CD4-positive, alpha-beta T cell treated with Interleukin-17A for 4 hours (primary cell): ENCODE results near the gene CNOT3.
A peak's percentile ranks its signal among the peaks of the same experiment; 100 is the strongest.
"Not testable (repeated sequence)": the region's sequence is repeated elsewhere in the genome, so short reads cannot be mapped to it uniquely, and the experiment has no call there.

Experiments
- DNase-seq: peaks from one replicate; pipeline ENCODE4 v3.0.0-alpha.2; 2020; ENCODE audit warnings: mixed read lengths

The CNOT3 gene

DNA sequence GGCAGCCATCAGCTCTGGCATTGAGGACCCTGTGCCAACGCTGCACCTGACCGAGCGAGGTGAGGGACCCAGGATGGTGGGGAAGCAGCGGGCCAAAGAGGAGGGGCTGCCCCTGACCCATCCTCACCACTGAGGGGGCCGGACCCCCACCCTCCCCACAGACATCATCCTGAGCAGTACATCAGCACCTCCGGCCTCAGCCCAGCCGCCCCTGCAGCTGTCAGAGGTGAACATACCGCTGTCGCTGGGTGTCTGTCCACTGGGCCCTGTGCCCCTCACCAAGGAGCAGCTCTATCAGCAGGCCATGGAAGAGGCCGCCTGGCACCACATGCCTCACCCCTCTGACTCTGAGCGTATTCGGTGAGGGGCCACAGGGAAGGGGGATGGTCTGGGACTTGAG lies 14.7 kb downstream of the CNOT3 start:
- no peak for DNase-seq

DNA sequence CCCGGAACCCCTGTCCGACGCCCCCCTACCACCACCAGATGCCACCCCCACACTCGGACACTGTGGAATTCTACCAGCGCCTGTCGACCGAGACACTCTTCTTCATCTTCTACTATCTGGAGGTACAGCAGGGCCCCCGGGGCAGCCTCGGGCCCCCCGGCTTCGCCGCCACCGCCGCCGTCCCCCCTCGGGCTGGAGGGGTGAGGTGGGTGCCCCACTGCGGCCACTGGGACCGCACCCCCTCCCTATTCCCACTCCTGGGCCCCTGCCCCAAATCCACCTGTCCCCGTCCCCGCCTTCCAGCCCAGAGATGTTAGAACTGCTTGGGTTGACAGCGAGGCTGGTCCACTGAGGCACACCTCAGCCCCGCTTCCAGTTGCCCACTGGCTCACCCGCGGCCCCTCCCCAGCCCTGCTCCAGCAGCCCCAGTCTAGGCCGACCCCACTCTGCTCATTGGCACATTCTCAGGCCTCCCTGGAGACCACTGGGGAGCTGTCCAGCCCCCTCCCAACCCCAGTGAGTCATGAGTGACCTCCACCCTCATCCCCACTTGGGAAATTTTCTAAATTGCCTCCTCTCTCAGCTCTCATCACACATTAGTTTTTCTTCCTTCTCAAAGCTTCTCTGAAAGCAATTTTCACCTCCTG lies 15.4 kb downstream of the CNOT3 start:
- no peak for DNase-seq

DNA sequence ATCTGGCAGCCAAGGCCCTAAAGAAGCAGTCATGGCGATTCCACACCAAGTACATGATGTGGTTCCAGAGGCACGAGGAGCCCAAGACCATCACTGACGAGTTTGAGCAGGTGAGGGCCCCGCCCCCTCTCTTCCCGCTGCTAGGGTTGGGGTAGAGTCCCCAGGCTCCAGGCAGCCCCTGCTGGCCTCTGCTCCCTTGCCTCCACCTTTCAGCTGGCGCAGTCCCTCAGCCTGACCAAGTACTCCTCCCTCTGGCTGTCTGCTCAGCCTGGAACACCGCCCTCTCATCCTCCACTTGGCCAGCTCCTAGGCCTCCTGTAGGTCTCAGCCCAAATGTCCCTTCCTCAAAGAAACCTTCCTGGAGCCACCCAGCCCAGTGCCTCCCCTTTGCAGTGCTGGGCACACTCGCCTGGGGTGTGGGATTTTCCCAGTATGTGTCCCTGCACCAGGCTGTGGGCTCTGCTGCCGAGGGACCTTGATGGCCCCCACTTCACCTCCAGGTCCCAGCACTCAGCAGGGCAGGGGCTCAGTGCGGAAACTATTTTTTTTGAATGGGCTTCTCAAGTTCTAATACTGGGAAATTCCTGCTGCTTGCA lies 16.3 kb downstream of the CNOT3 start:
- no peak for DNase-seq

DNA sequence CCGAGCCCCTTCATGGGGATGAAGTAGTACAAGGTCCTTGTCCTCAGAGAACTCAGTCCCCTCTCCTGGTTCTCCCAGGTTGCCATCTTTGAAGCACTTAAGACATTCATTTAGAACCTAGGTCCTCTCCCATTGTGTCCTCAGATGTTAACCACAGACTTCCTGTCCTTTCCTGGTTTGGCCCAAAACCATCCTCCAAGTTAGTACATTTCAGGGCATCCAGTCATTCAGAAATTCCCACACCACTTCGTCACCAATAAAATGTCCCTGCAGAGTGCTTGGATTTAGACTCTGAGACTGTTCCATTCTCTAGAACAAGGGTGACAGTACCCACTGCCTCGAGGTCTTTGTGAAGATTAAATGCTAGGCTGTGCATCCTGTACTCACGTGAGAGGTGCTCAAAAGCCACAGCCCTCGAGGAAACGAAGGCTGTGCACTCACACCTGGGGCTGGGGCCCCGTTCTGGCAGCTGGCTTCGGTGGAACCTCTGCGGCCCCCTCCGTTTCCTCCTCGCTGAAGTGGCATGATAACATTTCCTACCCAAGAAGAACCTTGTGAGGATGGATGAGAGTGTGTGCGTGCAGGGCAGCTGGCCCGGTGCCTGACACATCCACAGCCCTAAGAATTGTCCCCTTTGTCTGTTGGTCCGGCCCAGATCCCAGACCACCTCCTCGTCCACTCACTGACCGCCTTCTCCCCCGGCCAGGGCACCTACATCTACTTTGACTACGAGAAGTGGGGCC lies 17.2 kb downstream of the CNOT3 start:
- DNase-seq, result peak; percentile 50

DNA sequence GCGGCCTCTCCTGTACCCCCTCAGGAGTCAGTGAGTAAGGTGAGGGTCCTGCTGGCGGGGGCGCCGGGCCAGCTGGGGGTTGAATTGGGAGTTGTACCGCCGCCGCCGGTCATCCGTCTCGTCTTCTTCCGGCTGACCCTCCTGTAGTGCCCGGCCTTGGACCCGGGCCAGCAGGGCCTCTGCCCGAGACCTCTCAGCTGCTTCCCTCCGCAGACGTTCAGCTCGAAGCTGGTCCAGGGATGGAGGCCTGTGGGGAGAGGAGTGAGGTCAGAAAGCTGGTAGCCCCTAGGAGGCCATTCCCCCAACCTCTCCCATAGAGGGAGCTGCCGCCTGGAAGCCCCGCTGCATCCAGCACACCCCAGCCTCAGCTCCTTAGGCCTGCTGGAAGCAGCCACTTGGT lies 18.1 kb downstream of the CNOT3 start:
- DNase-seq, result no peak

DNA sequence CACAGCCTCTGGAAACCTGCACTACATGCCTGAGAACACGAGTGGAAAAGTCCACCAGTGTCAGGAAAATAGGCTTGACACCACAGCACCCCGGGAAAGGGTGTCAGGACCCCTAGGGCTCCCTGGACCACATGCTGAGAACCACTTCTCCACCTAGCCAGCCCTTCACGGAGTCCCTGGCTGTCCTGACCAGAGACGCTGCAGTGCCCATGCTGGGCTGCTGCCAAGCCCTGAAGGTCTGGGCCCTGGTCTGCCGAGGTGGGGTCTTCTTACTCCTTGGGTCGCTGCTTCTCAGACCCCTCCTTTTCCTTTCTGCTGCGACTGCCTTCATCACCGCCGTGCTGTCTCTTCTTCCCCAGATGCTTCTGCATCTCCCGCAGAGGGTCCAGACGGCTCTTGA lies 18.9 kb downstream of the CNOT3 start:
- no peak for DNase-seq

DNA sequence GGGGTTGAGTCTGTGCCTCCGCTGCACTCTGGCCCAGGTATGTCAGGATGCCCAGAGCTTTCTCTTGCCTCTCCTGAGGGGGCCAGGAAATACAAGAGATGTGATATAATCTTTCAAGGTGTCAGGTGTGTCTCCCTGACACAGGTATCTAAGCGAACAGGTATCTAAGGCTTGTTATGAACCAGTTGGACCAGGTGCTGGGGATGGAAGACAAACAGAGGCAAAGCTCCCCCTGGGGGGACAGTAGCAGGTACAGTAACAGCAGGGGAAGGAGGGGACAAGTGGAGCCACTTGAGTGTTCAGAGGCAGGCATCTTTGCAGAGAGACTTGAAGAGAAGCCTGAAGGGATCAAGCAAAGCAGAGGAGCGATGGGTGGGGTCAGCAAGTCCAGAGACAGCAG lies 19.4 kb downstream of the CNOT3 start:
- DNase-seq, result no peak

DNA sequence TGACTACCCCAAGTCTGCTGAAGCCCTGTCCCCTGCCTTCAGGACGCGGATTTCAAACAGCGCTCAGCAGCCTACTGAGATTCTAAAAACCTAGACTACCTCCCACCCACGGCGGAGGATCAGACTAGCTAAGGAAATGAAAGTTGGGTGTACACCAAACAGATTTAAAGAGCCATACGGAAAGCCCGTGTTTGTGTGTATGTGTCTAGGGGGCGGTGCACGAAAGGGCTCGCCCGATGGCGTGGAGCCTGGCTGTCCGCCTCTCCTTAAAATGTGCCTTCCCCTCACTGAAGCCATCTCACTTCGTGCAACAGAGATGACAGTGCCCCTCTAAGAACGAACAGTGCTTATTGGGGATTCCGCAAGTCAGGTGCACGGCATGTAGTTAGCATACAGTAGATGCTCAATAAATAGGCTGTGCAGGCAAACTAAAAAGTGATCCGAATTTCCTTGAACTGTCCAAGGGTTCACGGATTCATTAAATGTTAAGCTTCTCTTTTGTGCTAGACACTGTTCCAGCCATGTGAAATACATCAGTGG lies 21.3 kb downstream of the CNOT3 start:
- peak; percentile 21 for DNase-seq

DNA sequence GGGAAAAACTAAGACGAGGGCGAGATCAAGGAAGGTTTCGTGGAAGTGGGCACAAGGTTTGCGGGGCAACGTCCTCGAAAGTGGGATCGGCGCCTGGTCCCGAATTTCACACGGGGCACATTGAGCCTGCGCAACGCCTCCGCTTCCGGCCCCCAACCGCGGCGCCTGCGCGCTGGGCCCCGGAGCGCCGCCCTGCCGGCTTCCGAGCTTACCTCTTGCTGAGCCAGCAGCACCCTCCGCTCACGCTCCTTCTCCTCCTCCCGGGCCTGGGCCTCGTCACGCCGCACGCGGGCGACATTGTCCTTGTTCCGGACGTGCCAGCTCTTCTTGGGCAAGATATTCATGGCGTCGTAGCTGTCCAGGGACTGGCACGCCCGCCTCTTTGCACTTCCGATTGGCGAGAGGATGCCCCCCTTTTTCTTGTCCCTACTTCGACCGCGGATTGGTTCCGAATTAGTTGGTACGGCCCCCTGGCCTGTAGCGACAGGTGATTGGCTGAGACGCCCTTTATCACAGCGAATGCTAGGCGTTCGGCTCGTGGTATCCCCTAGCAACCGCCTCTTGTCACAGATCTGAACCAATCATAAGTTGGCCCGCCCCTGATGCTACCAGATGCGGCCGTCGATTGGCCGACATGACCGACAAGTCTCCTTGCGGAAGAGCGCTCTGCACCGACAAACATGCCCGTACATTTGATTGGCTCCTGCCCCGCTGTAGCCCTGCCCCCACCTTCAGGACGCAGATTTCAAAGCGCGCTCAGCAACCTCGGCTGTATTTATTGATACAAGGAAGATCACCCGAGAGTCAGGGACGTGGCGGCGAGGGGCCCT lies 22.0 kb downstream of the CNOT3 start, which contains the start of gene LENG1:
Gene LENG1 (minus strand): TSS at position 370 of the 830 bp plus-strand sequence. CDS start 26 bp downstream, at position 344.
- peak; percentile 98 for DNase-seq

DNA sequence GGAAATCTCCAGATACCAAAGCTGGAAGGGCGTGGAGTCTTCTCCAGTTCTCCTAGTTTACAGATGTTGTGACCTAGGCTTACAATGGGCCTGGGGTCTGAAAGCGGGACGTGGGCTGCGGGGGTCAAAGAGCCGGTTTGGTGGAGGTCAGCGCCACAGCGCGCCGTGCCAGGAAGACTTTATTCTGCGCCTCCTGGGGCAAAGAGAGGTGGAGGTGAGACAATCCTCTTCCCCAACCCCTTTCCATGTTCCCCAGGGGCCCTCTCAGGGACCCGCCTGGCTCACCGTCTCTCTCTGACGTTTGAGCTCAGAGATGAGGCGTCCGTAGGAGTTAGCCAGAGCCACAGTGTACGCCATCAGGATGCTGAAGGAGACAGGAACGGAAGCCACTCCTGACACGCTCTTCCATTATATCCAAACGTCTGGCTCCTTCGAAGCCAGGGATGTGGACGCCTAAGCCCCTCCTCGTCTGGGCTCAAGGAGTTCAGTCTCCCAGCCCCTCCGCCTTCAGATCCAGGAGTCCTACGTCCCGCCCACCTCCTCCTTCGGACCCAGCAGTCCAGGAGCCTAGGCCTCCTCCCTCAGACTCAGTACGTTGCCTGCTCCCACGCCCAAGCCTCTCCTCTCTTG lies 22.7 kb downstream of the CNOT3 start:
- no peak for DNase-seq

DNA sequence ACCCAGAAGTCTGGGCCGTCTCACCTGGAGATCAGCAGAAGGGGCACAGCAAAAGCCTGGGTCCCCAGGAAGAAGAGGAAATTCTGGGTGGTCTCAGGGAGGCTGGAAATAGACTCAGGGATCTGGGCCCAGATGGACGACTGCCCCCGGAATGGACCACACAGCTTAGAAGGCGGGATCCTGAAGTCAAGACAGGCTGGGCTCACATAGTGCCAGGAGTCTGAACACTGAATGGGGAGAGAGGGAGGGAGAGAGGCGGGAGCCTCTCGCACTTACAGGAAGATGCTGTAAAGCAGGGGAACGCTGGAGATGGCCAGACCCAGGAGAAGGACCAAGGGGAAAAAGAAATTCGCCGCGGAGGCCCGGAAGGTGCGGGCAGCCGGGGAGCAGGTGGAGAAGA lies 23.3 kb downstream of the CNOT3 start:
- no peak for DNase-seq

DNA sequence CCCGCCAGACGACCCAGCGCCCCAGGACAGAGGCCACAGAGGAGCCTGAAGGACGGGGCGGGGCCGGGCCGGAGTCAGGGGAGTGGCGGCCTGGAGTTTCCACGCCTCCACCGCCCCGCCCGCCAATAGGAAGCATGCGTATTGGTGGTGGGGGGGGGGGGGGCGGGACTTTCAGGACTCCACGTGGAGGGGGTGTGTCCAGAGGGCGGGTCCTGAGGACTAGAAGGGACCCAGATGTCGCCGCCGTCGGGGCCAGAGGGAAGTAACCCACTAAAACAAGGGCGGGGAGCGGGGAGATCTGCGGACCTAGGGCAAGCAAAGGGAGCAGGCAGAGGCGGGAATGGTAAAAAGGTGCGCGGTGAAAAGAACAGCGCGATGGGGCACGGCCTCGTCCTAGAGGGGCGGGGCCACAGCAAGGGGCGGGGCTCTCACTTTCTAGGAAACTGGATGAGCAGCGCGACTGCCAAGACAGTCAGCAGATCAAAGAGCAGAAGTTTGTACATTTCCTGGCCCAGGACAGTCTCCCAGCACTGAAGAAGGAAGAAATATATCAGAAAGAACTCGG lies 24.8 kb downstream of the CNOT3 start:
- peak; percentile 94 for DNase-seq

DNA sequence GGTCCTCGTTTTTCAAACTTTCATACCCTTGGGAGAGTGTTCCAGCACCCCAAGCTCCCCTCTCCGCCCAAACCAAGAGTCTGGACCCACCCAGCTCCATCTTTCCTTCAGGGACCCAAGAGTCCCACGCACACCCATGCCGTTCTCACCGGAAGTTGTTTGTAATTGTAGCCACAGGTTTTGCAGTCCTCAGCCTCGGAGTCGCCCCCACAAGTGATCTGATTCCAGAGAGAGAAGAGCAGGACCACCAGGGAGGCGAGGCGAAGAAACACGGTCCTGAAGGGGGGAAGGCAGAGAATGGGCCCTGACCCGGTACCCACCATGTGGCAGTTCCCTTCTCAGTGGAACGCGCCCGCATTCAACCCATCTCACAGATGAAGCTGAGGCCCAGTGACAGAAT lies 25.3 kb downstream of the CNOT3 start:
- DNase-seq, result no peak

DNA sequence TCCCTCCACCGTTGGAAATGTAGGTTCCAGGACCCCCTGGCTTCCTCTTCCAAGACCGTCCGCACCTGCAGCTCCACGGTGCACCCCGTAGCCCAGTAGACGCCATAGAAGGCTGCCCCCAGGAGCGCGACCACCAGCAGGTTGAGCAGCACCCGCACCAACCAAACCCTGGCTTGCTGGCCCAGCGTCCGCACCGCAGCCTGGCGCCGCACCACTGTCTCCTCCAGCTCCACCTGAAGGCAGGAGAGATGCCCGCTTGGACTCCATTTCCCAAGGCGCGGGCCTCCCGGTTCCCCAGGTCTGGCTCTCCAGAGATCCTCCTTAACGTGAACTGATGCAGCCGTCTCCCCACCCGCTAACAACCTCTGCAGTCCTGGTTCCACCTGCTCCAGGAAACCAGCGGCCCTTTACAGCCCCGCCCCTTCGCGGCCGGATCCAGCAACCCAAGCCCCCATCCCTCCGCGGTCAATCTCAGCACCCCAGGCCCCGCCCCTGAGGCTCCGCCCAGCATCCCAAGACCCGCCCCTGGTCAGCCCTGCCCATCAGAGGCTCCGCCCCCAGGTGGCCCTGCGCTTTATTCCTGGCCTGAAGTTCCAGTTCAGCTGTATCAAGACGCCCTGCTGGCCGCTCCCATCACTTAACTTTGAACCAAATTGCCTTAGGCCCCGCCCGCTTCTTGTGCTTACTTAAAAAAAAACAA lies 27.0 kb downstream of the CNOT3 start:
- peak; percentile 72 for DNase-seq

DNA sequence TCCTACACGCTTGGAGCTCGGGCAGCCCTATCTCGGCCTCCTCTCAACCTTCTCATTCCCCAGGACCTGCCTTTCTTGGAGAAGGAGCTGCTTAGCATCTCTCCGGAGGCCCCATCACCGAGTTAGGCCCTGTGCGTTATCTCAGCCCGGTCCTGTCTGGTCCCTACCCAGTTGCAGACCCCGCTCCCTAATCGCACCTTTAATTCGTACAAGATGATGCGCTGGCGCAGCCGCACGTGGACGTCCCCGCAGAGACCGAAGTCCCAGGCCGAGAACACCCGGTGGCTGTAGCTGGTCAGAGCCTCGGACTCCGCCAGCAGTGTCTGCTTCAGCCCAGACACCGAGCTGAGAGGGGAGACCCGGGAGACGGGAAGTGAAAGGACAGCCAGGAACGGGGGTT lies 27.7 kb downstream of the CNOT3 start:
- no peak for DNase-seq

DNA sequence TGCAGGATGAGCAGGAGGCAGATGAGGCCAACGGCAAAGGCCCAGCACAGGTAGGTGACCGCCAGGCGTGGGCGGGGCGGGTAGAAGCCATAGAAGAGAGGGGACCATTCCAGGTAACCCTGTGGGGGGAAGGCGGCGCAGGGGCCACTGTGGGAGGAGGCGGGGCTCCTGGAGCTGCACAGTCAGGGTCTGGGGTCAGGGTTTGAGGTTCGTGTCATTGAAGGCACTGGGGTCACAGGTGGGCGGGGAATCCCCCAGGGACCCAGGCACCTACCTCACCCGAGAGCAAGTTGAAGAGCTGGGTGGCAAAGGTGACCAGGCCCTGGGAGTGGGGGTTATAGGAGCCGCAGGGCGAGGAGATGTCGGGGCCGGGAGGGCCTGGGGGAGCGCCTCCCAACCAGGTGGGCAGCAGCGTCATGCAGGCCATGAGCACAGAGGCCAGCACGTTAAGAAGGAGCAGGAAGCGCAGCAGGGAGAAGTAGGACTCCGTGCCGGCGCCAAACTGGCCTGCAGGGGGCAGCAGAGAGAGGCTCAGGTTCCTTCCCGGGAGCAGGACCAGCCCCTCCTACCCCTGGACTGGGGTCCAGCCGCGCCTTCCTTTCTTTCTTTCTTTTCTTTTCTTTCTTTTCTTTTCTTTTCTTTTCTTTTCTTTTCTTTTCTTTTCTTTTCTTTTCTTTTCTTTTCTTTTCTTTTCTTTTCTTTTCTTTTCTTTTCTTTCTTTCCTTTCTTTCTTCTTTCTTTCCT lies 30.8 kb downstream of the CNOT3 start:
- DNase-seq, result peak; percentile 96

DNA sequence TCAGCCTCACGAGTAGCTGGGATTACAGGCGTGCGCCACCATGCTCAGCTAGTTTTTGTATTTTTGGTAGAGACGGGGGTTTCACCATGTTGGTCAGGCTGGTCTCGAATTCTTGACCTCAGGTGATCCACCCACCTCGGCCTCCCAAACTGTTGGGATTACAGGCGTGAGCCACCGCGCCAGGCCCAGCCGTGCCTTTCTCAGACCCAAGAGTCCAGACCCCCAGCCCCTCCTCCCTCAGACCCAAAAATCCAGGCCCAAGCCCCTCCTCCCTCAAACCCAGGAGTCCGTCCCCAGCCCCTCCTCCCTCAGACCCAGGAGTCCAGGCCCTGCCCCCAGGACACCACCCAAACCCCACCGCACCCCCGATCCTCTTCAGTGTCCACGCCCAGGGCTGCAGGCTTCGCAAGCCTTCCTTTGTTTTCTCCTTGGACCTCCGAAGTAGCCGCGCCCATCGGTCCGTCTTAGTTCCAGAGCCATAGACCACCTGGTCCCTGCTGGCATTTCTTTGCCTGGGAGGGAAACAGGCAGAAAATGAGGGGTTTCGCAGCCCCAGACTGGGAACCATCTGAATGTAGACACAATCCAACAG lies 31.7 kb downstream of the CNOT3 start:
- no peak for DNase-seq

DNA sequence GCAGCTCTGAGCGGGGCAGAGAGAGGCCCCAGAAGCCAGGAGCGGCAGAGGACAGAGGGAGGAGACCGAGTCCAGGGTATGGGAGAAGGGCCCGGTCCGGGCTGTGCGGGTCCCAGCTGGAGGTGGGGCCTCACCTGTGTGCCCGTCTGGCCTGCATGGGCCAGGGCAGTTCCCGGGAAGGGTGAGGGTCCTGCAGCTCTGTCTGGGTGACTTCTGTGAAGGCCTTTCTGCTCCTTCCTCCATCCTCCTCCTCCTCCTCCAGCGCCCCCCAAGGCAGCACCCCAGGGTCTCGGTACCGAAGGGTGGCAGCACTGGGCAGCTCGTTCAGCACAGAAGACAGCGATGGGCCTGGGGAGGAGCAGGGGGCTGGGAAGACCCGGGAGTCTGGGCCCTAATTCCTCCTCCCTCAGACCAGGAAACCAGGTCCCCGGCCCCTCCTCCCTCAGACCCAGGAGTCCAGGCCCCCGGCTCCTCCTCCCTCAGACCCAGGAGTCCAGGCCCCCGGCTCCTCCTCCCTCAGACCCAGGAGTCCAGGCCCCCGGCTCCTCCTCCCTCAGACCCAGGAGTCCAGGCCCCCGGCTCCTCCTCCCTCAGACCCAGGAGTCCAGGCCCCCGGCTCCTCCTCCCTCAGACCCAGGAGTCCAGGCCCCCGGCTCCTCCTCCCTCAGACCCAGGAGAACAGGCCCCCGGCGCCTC lies 34.3 kb downstream of the CNOT3 start:
- DNase-seq, result not testable (repeated sequence)

DNA sequence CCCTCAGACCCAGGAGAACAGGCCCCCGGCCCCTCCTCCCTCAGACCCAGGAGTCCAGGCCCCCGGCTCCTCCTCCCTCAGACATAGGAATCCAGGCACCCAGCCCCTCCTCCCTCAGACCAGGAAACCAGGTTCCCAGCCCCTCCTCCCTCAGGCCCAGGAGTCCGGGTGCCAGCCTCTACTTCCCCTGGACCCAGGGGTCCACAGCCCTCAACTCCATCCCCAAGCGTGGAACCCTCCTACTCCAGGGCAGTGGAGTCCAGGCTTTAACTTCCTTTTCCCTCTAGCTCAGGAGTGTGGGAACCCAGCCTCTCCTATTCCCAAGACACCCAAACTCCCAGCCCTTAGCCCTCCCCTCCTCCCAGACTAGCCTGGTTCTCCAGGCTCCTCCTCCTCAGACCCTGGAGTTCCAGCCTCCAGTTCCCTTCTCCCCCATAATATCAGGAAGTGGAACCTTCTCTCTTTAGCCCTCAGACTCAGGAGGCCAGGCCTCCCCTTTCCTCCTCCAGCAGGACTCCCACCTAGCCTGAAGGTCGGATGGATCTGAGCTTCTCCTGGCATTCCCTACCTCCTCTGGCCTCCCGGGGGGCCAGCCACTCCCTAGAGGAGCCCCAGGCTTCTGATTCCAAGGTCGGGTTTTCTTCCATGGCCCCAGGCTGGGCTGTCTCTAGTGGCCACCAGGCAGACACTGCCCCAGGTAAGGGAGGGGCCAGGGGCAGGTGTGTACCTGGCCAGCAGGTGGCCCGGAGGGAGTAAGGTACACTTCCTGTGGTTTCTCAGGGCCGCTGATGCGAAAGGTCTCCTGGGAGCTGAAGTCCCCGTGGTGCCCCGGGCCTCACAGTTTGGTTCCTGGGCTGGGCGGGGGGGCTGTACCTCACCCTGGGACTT lies 35.2 kb downstream of the CNOT3 start, which contains the start of gene TMC4:
Gene TMC4 (minus strand): TSS at position 690 of the 888 bp plus-strand sequence. CDS start 43 bp downstream, at position 647.
- peak; percentile 23 for DNase-seq
